Activated CD8-positive, alpha-beta T cell treated with anti-CD3 and anti-CD28 coated beads for 36 hours (primary cell): ENCODE data around the gene CORO7. TPM values are rescaled to one million over a fixed set of nuclear protein-coding genes. Genes with fewer than 3 reads are reported as not detected.
A peak's percentile ranks its signal among the peaks of the same experiment; 100 is the strongest.

Experiments
- ATAC-seq: fragments of 200-7000 bp; cut with Tn5 transposase; one replicate; pipeline ENCODE4 v1.10.0; 2021; ENCODE audit warnings: mild to moderate bottlenecking, moderate library complexity
- CTCF ChIA-PET: fragments of 350-600 bp; sonication (Branson Sonifier 250); formaldehyde crosslinking; loops from one replicate; lab custom pipeline; 2021; ENCODE audit warnings: antibody characterized with exemption; lab: Charles Lee
- POLR2A ChIA-PET: fragments of 350-600 bp; sonication (Branson Sonifier 250); formaldehyde crosslinking; loops from one replicate; lab custom pipeline; 2021; ENCODE audit warnings: antibody characterized with exemption; lab: Charles Lee
- DNase-seq: peaks from one replicate; pipeline ENCODE4 v3.0.0-alpha.2; 2020
- H3K27ac Mint-ChIP-seq: one replicate; pipeline ENCODE4 v1.8.0; 2021; ENCODE audit warnings: mild to moderate bottlenecking, mixed read lengths
- H3K27me3 Mint-ChIP-seq: one replicate; pipeline ENCODE4 v1.8.0; 2021; ENCODE audit warnings: mixed read lengths
- H3K36me3 Mint-ChIP-seq: one replicate; pipeline ENCODE4 v1.8.0; 2021; ENCODE audit warnings: low read depth, mixed read lengths
- H3K4me1 Mint-ChIP-seq: one replicate; pipeline ENCODE4 v1.8.0; 2021; ENCODE audit warnings: low read depth, mixed read lengths
- H3K4me3 Mint-ChIP-seq: one replicate; pipeline ENCODE4 v1.8.0; 2021; ENCODE audit warnings: mild to moderate bottlenecking, moderate library complexity, mixed read lengths
- H3K9me3 Mint-ChIP-seq: one replicate; pipeline ENCODE4 v1.8.0; 2021; ENCODE audit warnings: mixed read lengths
- CTCF ChIP-seq: fragments of 200-600 bp; IDR thresholded peaks from one replicate; pipeline ENCODE4 v1.8.0; 2022; ENCODE audit warnings: antibody characterized with exemption, mild to moderate bottlenecking
- intact Hi-C: fragments of 100-400 bp; cut with micrococcal nuclease; formaldehyde crosslinking; loops from one replicate; pipeline ENCODE4 v1.10.0; 2022
- total RNA-seq, 2 experiments: library from RNA; stranded (reverse); gene quantifications; one replicate each; pipeline ENCODE4 v1.2.3, GENCODE V29; 2021

CORO7 gene
- total RNA-seq, 2 experiments from 2014 or later, result 73.3 to 76.6 TPM

GRCh38 chr16:4386451-4386805, 30.0 kb downstream of the CORO7 start:
- ATAC-seq, result no peak
- POLR2A ChIA-PET, result no interaction called here

GRCh38 chr16:4385789-4386450, 30.5 kb downstream of the CORO7 start:
- H3K4me1 Mint-ChIP-seq, result no peaks in the 10 kb centered on the region
- no peak for TF ChIP-seq CTCF
- H3K27me3 Mint-ChIP-seq, result no peaks in the 10 kb centered on the region
- H3K27ac Mint-ChIP-seq, result no peak overlapping the region
- DNase-seq, result no peak
- intact Hi-C loops, result no loop called here
- no peak overlapping the region for H3K4me3 Mint-ChIP-seq
- no peaks in the 10 kb centered on the region for H3K9me3 Mint-ChIP-seq
- ChIA-PET POLR2A (no interaction called here), CTCF (interaction anchor here (1.3 to 1.5 kb wide), 3 partner anchors 17 to 18 kb away, joined by 4 to 5 read pairs (median 5); no protein-coding TSS in a partner anchor)
- H3K36me3 Mint-ChIP-seq, result peaks cover 7% of the 10 kb centered on the region
- ATAC-seq, result peak; percentile 30

More at GRCh38 chr16:4386451-4386805, 30.0 kb downstream of the CORO7 start:
- Mint-ChIP-seq H3K27me3 (no peaks in the 10 kb centered on the region), H3K36me3 (peaks cover 7% of the 10 kb centered on the region), H3K27ac (no peak overlapping the region), H3K4me3 (no peak overlapping the region), H3K4me1 (no peaks in the 10 kb centered on the region), H3K9me3 (no peaks in the 10 kb centered on the region)
- intact Hi-C loops, result no loop called here
- no peak for TF ChIP-seq CTCF
- no peak for DNase-seq
- CTCF ChIA-PET, result interaction anchor here (1.3 kb wide), 1 partner anchor 16 kb away, joined by 5 read pairs; no protein-coding TSS in a partner anchor

GRCh38 chr16:4385066-4385788, 31.2 kb downstream of the CORO7 start:
- H3K27ac Mint-ChIP-seq, result no peak overlapping the region
- no peak for ATAC-seq
- intact Hi-C loops, result no loop called here
- H3K9me3 Mint-ChIP-seq, result no peaks in the 10 kb centered on the region
- no peaks in the 10 kb centered on the region for H3K4me1 Mint-ChIP-seq
- POLR2A ChIA-PET, result no interaction called here
- CTCF ChIA-PET, result interaction anchor here (1.5 kb wide), 2 partner anchors 18 to 19 kb away, joined by 4 to 5 read pairs; no protein-coding TSS in a partner anchor
- no peaks in the 10 kb centered on the region for H3K27me3 Mint-ChIP-seq
- TF ChIP-seq CTCF, result no peak
- H3K36me3 Mint-ChIP-seq, result peaks cover 7% of the 10 kb centered on the region
- no peak overlapping the region for H3K4me3 Mint-ChIP-seq
- no peak for DNase-seq

GRCh38 chr16:4384509-4384942, 31.9 kb downstream of the CORO7 start:
- no peak for TF ChIP-seq CTCF
- intact Hi-C loops, result no loop called here
- H3K27me3 Mint-ChIP-seq, result no peaks in the 10 kb centered on the region
- no peaks in the 10 kb centered on the region for H3K9me3 Mint-ChIP-seq
- DNase-seq, result no peak
- H3K27ac Mint-ChIP-seq, result no peak overlapping the region
- ChIA-PET POLR2A (interaction anchor here (1.0 kb wide), 1 partner anchor 11 kb away, joined by 3 read pairs; no protein-coding TSS in a partner anchor), CTCF (interaction anchor here (1.5 kb wide), 2 partner anchors 18 to 19 kb away, joined by 4 to 5 read pairs; no protein-coding TSS in a partner anchor)
- H3K4me1 Mint-ChIP-seq, result no peaks in the 10 kb centered on the region
- no peak overlapping the region for H3K4me3 Mint-ChIP-seq
- ATAC-seq, result no peak
- peaks cover 3% of the 10 kb centered on the region for H3K36me3 Mint-ChIP-seq
